NCI-H128 (cell line): ENCODE data around the gene FLT1.

ENCODE experiments used
- DNase-seq: peaks from one replicate; lab custom pipeline; 2025; ENCODE audit not compliant: unreplicated experiment; lab: John Stamatoyannopoulos, UW

The FLT1 gene

GRCh38 chr13:28258417-28258816 is 236.5 kb downstream of the FLT1 start:
- no peak for DNase-seq

- no peak for DNase-seq
These were observed 237.6 kb downstream of the FLT1 start for GRCh38 chr13:28257305-28257704.

GRCh38 chr13:28252547-28252946 is 242.4 kb downstream of the FLT1 start:
- DNase-seq: no peak

- no peak for DNase-seq
These were observed 243.5 kb downstream of the FLT1 start for GRCh38 chr13:28251466-28251865.

GRCh38 chr13:28250542-28250941 is 244.4 kb downstream of the FLT1 start:
- no peak for DNase-seq
